Hepatocyte (in vitro differentiated cells): Measurements from ENCODE around the gene TRIM63.

ENCODE experiments used
- CTCF ChIP-seq: fragments of 200-600 bp; sonication (generic); IDR thresholded peaks from 2 replicates; pipeline ENCODE4 v1.5.1; 2016; ENCODE audit warnings: antibody characterized with exemption, mild to moderate bottlenecking; ENCODE audit not compliant: poor library complexity
- EZH2 ChIP-seq: fragments of 200-600 bp; sonication (generic); IDR thresholded peaks from 2 replicates; pipeline ENCODE4 v1.6.1; 2016; ENCODE audit warnings: antibody characterized with exemption, mild to moderate bottlenecking, borderline replicate concordance
- EZH2phosphoT487 ChIP-seq: fragments of 200-600 bp; sonication (generic); IDR thresholded peaks from one replicate; pipeline ENCODE4 v1.6.1; 2018; ENCODE audit warnings: antibody characterized with exemption, mild to moderate bottlenecking, low read depth, moderate library complexity; ENCODE audit not compliant: unreplicated experiment, severe bottlenecking

GRCh38 chr1:26067432-26067911 is at the start of gene TRIM63:
- TF ChIP-seq CTCF (no peak), EZH2 (no peak), EZH2phosphoT487 (no peak)
